Panc1 (cell line): ENCODE results near the gene PELI3.

Experiments
- POLR2AphosphoS5 ChIP-seq: IDR thresholded peaks from 2 replicates; pipeline ENCODE4 v1.6.1; 2012; ENCODE audit warnings: mild to moderate bottlenecking, low read depth, low read length, moderate library complexity
- REST ChIP-seq, 2 experiments: IDR thresholded peaks; 2 replicates each; pipeline ENCODE4 v1.6.1; 2011 to 2012; ENCODE audit warnings: low read depth in 2 of 2, control low read depth in 1 of 2, low read length in 1 of 2, mild to moderate bottlenecking in 1 of 2, moderate library complexity in 1 of 2; ENCODE audit not compliant: insufficient read depth in 1 of 2
- TF ChIP-seq, protein P1 (sequence below): fragments of 450-650 bp; IDR thresholded peaks from 2 replicates; pipeline ENCODE4 v1.5.1; 2017; ENCODE audit warnings: mild to moderate bottlenecking

DNA sequence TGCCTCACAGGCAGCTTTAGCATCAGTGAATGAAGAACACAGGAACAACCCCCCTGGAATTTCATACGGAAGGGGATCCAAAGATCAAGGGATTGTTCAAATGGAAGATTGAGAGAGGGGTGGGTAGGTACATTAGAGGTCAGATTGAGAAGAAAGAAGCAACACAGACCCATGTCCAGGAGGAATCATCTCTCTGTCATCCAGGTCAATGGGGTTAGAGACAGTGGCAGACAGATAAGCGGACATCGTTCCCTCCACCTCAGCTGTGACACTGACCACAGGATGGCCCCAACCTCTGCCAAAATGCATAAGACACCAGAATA is 47.8 kb upstream of the PELI3 start:
- TF ChIP-seq, protein P1, sequence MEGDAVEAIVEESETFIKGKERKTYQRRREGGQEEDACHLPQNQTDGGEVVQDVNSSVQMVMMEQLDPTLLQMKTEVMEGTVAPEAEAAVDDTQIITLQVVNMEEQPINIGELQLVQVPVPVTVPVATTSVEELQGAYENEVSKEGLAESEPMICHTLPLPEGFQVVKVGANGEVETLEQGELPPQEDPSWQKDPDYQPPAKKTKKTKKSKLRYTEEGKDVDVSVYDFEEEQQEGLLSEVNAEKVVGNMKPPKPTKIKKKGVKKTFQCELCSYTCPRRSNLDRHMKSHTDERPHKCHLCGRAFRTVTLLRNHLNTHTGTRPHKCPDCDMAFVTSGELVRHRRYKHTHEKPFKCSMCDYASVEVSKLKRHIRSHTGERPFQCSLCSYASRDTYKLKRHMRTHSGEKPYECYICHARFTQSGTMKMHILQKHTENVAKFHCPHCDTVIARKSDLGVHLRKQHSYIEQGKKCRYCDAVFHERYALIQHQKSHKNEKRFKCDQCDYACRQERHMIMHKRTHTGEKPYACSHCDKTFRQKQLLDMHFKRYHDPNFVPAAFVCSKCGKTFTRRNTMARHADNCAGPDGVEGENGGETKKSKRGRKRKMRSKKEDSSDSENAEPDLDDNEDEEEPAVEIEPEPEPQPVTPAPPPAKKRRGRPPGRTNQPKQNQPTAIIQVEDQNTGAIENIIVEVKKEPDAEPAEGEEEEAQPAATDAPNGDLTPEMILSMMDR, result no peak
- peak in 1 of 2 experiments; percentile 71; a peak in 2 of 4 replicates for TF ChIP-seq REST (IDR thresholded peaks at IDR 0.05; ENCODE audit: insufficient read depth in 1 of 2, low read depth in 2 of 2, low read length in 1 of 2)
- no peak for TF ChIP-seq POLR2AphosphoS5
